ENCODE measurements around the gene TOLLIP.

- TF ChIP-seq ZNF121 (tag by site-specific recombination; IDR thresholded peaks at IDR 0.05) (no peak), ZNF274 (IDR thresholded peaks at IDR 0.05; ENCODE audit: low read length) (no peak), ZNF274 (tag by site-specific recombination; IDR thresholded peaks at IDR 0.05; ENCODE audit: borderline replicate concordance) (no peak)
Measured at GRCh38 chr11:1353383-1354124, 44.1 kb upstream of the TOLLIP start.

Data from HEK293 (cell line).